A375 (cell line): ENCODE measurements around the gene BRD7. TPM values are rescaled to one million over a fixed set of nuclear protein-coding genes. Genes with fewer than 3 reads are reported as not detected.

Experiments used
- small RNA-seq: library from RNA; depleted of rRNA; stranded (forward); fragments of <200 nt; gene quantifications from one replicate; pipeline ENCODE3, GENCODE V24; 2014
- total RNA-seq: library from RNA; depleted of rRNA; stranded (reverse); fragments of >200 nt; shearing (Covaris generic); gene quantifications from 2 replicates; pipeline ENCODE4 v1.2.3, GENCODE V29; 2014; rRNA removed

Gene BRD7
- total RNA-seq: 66.9 and 77.4 TPM in 2 replicates

GRCh38 chr16:50368410-50369132, at the start of gene BRD7:
Gene BRD7 (minus strand): TSS chr16:50368988. CDS start chr16:50368774, 214 bp downstream.

GRCh38 chr16:50266337-50267091, 102.3 kb downstream of the BRD7 start, which contains the start of gene ADCY7:
Gene ADCY7 (plus strand): TSS chr16:50266551. CDS start chr16:50288180, 21,629 bp downstream.

Small RNAs within 50 kb of the gene (small RNA-seq; reads per million reads assigned to genes)
- gene MIR6771: not detected

Other genes with a start within 250 kb of the BRD7 start
- gene TENT4B, start 215.7 kb downstream of the BRD7 start, total RNA-seq: 9.0 and 9.9 TPM in 2 replicates
- gene ADCY7, start 102.4 kb downstream of the BRD7 start, total RNA-seq: 37.6 and 41.2 TPM in 2 replicates
- gene NKD1, start 179.4 kb upstream of the BRD7 start, total RNA-seq: 0.08 TPM in 2 replicates